HG03064 (cell line): Measurements from ENCODE around the gene LMNTD2.
"Not testable (repeated sequence)": the region's sequence is repeated elsewhere in the genome, so short reads cannot be mapped to it uniquely, and the experiment has no call there.

ENCODE experiments used
- ATAC-seq: cut with Tn5 transposase; IDR thresholded peaks from one replicate; pipeline ENCODE4 v1.9.1; 2021; ENCODE audit warnings: low read depth; ENCODE audit not compliant: unreplicated experiment

Gene LMNTD2

GRCh38 chr11:516918-517685 lies 43.4 kb downstream of the LMNTD2 start:
- not testable (repeated sequence) for ATAC-seq

GRCh38 chr11:516400-516799 lies 44.1 kb downstream of the LMNTD2 start:
- ATAC-seq = no peak

- ATAC-seq = no peak
Observed at GRCh38 chr11:515131-515530, 45.4 kb downstream of the LMNTD2 start.

- ATAC-seq = no peak
Observed at GRCh38 chr11:514606-515005, 45.9 kb downstream of the LMNTD2 start.

- no peak for ATAC-seq
Observed at GRCh38 chr11:512761-513595, 47.6 kb downstream of the LMNTD2 start.

- ATAC-seq = no peak
Observed at GRCh38 chr11:508956-509355, 51.6 kb downstream of the LMNTD2 start.

- ATAC-seq = no peak
Observed at GRCh38 chr11:507727-508515, 52.6 kb downstream of the LMNTD2 start.

GRCh38 chr11:506995-507726 lies 53.4 kb downstream of the LMNTD2 start, which contains the start of gene RNH1:
Gene RNH1 (minus strand): TSS chr11:507242. CDS start chr11:502162, 5,080 bp downstream.
- peak; percentile 38 for ATAC-seq

GRCh38 chr11:506238-506994 lies 54.1 kb downstream of the LMNTD2 start:
- peak; percentile 60 for ATAC-seq

GRCh38 chr11:504994-505344 lies 55.6 kb downstream of the LMNTD2 start:
- no peak for ATAC-seq
